KMS-11 (cell line): ENCODE measurements around the gene NME3.

Source experiments
- H2AFZ ChIP-seq: fragments of 200-600 bp; sonication (generic); 2 replicates; pipeline ENCODE4 v1.6.1; 2016; ENCODE audit warnings: antibody characterized with exemption, mixed run types, low read depth
- H3K27ac ChIP-seq: fragments of 200-600 bp; sonication (generic); 2 replicates; pipeline ENCODE4 v1.6.1; 2016; ENCODE audit warnings: mild to moderate bottlenecking, mixed run types
- H3K27me3 ChIP-seq: fragments of 200-600 bp; sonication (generic); 2 replicates; pipeline ENCODE4 v1.6.1; 2017; ENCODE audit warnings: mild to moderate bottlenecking, low read depth, mixed run types, moderate library complexity; ENCODE audit not compliant: insufficient read depth
- H3K36me3 ChIP-seq: fragments of 200-600 bp; sonication (generic); 2 replicates; pipeline ENCODE4 v1.6.1; 2017; ENCODE audit warnings: mild to moderate bottlenecking, mixed run types; ENCODE audit not compliant: insufficient read depth
- H3K4me1 ChIP-seq: fragments of 200-600 bp; sonication (generic); 2 replicates; pipeline ENCODE4 v1.6.1; 2016; ENCODE audit warnings: mild to moderate bottlenecking, low read depth, mixed run types; ENCODE audit not compliant: poor library complexity, severe bottlenecking
- H3K4me2 ChIP-seq: fragments of 200-600 bp; sonication (generic); 2 replicates; pipeline ENCODE4 v1.7.0; 2016; ENCODE audit warnings: mild to moderate bottlenecking, mixed run types
- H3K4me3 ChIP-seq: fragments of 200-600 bp; sonication (generic); IDR thresholded peaks from 2 replicates; pipeline ENCODE4 v1.6.1; 2017; ENCODE audit warnings: low read depth, low read length, mixed read lengths; ENCODE audit not compliant: insufficient read depth
- H3K79me2 ChIP-seq: fragments of 200-600 bp; sonication (generic); 2 replicates; pipeline ENCODE4 v1.6.1; 2016; ENCODE audit warnings: low read depth, mixed run types; ENCODE audit not compliant: insufficient read depth
- H3K9ac ChIP-seq: fragments of 200-600 bp; sonication (generic); 2 replicates; pipeline ENCODE4 v1.6.1; 2016; ENCODE audit warnings: mild to moderate bottlenecking, mixed run types
- H4K20me1 ChIP-seq: fragments of 200-600 bp; sonication (generic); 2 replicates; pipeline ENCODE4 v1.6.1; 2016; ENCODE audit warnings: mild to moderate bottlenecking, mixed run types; ENCODE audit not compliant: insufficient read depth
- TF ChIP-seq, protein P1 (sequence below): fragments of 200-600 bp; sonication (generic); conservative IDR thresholded peaks from 2 replicates; pipeline ENCODE4 v1.6.1; 2017; ENCODE audit warnings: low read depth, mild to moderate bottlenecking, antibody characterized with exemption, low read length, moderate library complexity, mixed read lengths

The NME3 gene

DNA sequence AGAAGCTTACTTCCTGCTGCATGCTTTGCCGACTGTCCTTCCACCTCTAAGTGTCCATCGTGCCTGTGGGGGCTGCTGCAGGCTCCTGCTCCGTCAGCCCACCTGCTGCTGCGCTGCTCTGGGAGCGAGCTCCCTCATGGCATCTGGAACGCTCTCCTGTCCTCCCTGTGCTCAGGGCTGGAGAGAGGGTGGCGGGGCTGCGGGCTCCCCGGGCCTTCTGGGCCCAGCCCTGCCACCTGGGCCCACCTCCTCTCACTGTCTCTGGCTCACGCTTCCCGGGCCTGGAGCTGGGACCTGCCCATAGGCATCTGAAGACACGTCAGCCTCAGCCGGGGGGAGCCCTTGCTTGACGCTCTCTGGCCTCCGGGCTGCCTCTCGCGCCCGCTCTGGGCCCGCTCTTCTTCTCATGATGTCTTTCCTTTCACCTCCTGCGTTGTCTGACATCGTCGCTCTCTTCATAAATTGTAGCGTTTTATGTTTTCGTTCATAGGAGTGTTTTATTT is 27.0 kb downstream of the NME3 start:
- no peaks in the 10 kb centered on the region for H3K27me3 ChIP-seq
- no peak overlapping the region for H3K4me2 ChIP-seq
- no peak overlapping the region for H3K4me3 ChIP-seq
- H3K36me3 ChIP-seq = no peaks in the 10 kb centered on the region
- H3K79me2 ChIP-seq = no peaks in the 10 kb centered on the region
- H3K9ac ChIP-seq = no peak overlapping the region
- H4K20me1 ChIP-seq = no peaks in the 10 kb centered on the region
- no peaks in the 10 kb centered on the region for H3K4me1 ChIP-seq
- no peak overlapping the region for H2AFZ ChIP-seq
- H3K27ac ChIP-seq = no peak overlapping the region
- TF ChIP-seq, protein P1, sequence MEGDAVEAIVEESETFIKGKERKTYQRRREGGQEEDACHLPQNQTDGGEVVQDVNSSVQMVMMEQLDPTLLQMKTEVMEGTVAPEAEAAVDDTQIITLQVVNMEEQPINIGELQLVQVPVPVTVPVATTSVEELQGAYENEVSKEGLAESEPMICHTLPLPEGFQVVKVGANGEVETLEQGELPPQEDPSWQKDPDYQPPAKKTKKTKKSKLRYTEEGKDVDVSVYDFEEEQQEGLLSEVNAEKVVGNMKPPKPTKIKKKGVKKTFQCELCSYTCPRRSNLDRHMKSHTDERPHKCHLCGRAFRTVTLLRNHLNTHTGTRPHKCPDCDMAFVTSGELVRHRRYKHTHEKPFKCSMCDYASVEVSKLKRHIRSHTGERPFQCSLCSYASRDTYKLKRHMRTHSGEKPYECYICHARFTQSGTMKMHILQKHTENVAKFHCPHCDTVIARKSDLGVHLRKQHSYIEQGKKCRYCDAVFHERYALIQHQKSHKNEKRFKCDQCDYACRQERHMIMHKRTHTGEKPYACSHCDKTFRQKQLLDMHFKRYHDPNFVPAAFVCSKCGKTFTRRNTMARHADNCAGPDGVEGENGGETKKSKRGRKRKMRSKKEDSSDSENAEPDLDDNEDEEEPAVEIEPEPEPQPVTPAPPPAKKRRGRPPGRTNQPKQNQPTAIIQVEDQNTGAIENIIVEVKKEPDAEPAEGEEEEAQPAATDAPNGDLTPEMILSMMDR = no peak

DNA sequence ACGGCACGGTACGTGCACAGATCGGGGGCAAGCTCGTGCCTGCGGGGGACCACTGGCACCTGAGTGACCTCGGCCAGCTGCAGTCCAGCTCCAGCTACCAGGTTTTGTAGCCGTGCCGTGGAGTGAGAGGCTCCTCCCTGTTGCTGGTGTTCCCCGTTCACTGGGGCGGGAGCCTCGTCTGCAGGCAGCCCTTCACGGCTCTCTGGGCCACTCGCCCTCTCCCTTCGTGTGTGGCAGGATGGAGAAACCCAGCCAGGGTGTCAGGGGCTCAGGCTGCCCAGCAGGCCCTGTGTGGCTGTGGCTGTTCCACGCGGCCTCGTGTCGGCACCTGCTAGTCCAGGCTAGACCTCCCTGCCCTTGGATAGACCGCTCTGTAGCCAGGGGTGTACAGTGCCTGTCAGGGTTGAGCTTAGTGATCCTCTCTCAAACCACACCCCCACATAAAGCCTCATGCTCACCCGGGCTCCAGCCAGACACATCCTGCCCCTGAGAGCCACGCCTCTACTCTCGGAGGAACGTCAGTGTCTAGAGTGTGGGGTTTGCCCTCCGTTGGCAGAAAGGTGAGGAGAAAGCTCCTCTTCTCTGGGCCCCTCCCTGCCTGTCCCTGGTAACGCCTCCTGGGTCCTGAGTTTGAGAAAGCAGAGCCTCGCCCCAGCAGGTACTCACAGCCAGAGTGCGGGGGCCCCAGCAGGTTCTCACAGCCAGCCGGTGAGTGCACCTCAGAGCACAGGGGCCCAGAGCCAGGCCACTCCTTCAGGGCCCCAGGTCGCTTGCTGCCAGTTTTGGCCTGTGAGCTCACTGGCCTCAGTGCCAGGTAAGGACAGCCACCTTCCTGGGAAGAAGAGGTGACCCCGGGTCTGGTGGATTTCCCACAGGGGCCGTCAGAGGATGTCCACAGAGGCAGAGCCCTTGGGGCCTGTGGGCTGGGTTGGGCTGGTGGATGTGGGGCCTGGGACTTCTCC is 27.7 kb downstream of the NME3 start:
- H3K4me2 ChIP-seq = no peak overlapping the region
- H3K27ac ChIP-seq = no peak overlapping the region
- H2AFZ ChIP-seq = no peak overlapping the region
- H4K20me1 ChIP-seq = no peaks in the 10 kb centered on the region
- H3K36me3 ChIP-seq = no peaks in the 10 kb centered on the region
- no peak overlapping the region for H3K9ac ChIP-seq
- TF ChIP-seq, protein P1 = no peak
- no peaks in the 10 kb centered on the region for H3K4me1 ChIP-seq
- no peak overlapping the region for H3K4me3 ChIP-seq
- H3K79me2 ChIP-seq = no peaks in the 10 kb centered on the region
- no peaks in the 10 kb centered on the region for H3K27me3 ChIP-seq

DNA sequence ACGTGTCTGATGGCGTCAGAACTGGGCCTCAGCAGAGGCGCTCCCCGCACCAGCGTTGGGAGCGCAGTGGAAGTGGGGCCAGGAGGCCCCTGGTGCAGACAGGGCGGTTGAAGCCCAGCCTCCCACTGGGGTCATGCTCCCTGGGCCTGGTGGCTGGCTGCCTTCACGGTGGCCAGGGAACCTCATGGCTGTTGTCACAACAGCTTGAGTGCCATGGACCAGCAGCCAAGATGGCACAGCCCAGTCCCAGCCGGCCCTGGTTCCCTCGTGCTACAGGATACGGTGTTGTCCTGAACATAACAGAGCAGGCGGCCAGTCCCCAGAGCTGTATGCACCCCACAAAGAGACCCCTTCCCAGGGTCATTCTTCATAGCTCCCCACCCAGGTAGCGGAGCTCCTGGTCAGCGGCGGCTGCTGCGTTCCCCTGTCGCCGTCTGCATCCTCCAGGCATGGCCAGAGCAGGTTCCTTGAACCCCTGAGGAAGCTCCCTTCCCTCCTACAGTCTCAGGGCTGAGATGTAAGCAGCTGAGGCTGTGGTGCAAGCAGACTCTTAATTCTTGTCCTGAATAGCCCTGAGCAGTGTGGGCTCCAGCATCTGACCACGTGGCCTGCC is 29.7 kb downstream of the NME3 start:
- no peak overlapping the region for H2AFZ ChIP-seq
- H3K27ac ChIP-seq = no peak overlapping the region
- no peaks in the 10 kb centered on the region for H4K20me1 ChIP-seq
- H3K4me3 ChIP-seq = no peak overlapping the region
- H3K4me1 ChIP-seq = no peaks in the 10 kb centered on the region
- no peak overlapping the region for H3K9ac ChIP-seq
- no peaks in the 10 kb centered on the region for H3K36me3 ChIP-seq
- H3K27me3 ChIP-seq = no peaks in the 10 kb centered on the region
- TF ChIP-seq, protein P1 = no peak
- no peak overlapping the region for H3K4me2 ChIP-seq
- H3K79me2 ChIP-seq = no peaks in the 10 kb centered on the region

DNA sequence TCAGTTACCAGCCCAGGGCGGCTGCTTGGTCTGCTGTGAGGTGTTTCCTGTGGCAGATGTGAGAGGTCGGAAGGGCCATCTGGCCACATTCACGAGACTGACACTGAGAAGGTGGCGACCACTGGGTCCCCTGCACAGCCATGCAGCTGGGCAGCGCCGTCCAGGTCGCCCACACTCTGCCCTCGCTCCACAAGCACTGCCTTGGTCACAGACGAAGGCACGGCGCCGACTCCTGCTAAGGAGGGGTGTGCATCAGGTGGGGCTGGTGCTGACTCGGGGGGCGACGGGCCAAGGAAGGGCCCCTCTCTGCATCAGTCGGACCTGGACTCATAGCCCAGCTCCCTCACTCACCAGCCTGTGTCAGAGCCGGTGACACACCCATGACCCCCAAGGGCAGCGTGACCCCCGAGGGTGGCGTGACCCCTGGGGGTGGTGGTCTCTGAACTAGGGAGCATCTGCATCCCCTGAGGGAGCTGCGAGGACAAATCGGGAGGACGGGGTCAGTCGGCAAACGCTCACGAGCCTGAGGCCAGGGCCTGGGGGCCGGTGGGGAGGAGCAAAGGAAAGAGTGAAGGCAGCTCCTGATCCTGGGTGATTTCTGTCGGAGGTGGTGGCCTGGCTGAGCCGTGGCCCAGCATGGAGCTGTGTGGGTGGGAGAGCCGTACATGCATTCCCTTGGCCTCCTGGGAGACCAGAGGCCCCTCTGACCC is 30.4 kb downstream of the NME3 start:
- TF ChIP-seq, protein P1 = no peak
- Histone ChIP-seq H3K4me2 (no peak overlapping the region), H3K79me2 (no peaks in the 10 kb centered on the region), H3K4me3 (no peak overlapping the region), H4K20me1 (no peaks in the 10 kb centered on the region), H3K27ac (no peak overlapping the region), H3K9ac (no peak overlapping the region), H3K27me3 (no peaks in the 10 kb centered on the region), H2AFZ (no peak overlapping the region), H3K36me3 (no peaks in the 10 kb centered on the region), H3K4me1 (no peaks in the 10 kb centered on the region)
